GM12873 (cell line): ENCODE measurements around the gene XRCC1.

ENCODE experiments used
- TF ChIP-seq, protein P1 (sequence below): IDR thresholded peaks from 2 replicates; pipeline ENCODE4 v1.5.1; 2012; ENCODE audit warnings: low read depth, mild to moderate bottlenecking, moderate library complexity, low read length, control low read depth; ENCODE audit not compliant: insufficient read depth; ENCODE audit errors: missing control alignments

XRCC1 gene

DNA sequence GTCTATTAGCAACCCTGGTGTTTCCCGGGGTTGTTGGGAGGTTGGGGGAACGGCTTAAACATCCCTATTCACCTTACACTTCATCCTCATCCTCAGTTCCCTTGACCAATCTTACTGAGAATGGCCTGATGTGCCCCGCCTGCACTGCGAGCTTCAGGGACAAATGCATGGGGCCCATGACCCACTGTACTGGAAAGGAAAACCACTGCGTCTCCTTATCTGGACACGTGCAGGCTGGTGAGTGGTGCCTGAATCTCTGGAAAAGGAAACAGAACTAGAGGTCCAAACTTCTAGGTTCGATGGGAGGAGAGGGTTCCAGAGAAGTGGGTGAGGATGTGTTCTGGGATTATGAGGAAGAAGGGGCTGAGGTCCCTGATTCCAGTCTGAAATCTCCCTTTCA, 6.1 kb upstream of the XRCC1 start:
- TF ChIP-seq, protein P1, sequence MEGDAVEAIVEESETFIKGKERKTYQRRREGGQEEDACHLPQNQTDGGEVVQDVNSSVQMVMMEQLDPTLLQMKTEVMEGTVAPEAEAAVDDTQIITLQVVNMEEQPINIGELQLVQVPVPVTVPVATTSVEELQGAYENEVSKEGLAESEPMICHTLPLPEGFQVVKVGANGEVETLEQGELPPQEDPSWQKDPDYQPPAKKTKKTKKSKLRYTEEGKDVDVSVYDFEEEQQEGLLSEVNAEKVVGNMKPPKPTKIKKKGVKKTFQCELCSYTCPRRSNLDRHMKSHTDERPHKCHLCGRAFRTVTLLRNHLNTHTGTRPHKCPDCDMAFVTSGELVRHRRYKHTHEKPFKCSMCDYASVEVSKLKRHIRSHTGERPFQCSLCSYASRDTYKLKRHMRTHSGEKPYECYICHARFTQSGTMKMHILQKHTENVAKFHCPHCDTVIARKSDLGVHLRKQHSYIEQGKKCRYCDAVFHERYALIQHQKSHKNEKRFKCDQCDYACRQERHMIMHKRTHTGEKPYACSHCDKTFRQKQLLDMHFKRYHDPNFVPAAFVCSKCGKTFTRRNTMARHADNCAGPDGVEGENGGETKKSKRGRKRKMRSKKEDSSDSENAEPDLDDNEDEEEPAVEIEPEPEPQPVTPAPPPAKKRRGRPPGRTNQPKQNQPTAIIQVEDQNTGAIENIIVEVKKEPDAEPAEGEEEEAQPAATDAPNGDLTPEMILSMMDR = no peak

DNA sequence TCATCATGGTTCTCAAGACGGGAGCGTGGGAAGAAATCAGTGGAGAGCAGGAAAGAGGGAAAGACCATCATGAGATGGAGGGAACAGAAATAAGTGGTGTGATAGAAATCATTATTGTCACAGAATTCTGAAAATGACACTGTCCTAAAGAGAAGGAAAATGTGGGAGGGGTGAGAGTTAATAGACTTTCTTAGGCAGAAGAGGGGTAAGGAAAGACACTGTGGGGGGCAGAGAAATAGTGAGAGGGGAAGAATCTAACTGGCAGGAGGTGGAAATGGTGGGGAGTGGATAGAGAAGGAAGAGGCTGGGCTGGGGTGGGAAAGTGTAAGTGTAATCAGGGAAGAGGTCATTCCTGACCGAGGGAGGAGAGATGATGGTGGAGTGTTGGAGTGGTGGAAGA, 3.5 kb upstream of the XRCC1 start:
- TF ChIP-seq, protein P1 = no peak

DNA sequence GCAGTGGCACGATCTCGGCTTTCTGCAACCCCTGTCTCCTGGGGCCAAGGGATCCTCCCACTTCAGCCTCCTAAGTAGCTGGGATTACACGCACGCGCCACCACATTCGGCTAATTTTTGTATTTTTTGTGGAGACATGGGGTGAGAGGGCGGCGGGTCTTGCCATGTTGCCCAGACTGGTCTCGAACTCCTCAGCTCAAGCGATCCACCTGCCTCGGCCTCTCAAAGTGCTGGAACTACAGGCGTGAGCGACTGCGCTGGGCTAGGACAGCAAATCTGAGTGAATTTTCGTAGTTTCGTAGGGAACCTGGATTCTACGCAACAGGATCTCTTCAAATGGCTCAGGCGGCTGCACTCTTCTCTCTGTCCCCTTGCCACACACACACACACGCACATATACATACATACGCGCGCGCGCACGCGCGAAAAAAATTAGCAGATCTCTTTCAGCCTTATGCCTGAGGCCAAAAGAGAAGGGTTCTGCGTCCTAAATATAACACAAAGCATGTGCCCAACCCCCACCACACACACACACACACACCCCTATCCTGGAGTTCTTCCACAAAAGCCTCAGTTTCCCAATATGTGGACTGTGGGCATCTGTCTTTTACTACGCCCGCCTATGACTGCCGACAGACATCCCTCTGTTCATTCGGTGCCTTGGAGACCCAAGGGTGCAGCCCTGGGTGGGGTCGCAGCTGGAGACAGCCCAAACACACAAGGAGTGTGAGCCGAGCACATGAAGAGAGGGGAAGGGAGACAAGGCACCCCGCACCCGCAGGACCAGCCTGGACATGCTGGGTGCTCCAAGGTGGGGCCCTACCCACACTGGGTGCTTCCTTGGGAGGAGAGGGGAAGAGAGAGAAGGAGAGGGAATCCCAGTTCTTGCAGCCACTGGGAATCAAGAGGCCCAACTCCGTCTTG, 890 bp upstream of the XRCC1 start:
- TF ChIP-seq, protein P1 = no peak

GRCh38 chr19:43574424-43575155, 737 bp downstream of the XRCC1 start:
- TF ChIP-seq, protein P1 = no peak

DNA sequence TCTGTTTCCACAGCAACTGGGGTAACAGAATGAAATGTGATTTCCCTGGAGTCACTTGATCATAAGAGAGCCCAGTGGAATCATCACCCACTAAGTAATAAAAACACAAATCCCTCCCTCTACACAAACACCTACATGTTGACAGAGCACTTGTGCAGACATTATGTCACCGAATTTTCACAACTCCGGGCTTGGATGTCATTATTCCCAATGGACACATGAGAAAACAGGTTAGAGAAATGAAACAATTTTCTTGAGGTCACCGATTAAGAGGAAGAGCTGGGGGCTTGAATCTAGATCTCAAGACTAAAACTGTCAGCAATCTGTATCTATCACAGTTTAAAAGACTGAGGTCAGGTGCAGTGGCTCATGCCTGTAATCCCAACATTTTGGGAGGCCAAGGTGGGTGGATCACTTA, 3.1 kb downstream of the XRCC1 start:
- TF ChIP-seq, protein P1 = no peak

- TF ChIP-seq, protein P1 = no peak
Observed at GRCh38 chr19:43570174-43570791, 5.0 kb downstream of the XRCC1 start.

DNA sequence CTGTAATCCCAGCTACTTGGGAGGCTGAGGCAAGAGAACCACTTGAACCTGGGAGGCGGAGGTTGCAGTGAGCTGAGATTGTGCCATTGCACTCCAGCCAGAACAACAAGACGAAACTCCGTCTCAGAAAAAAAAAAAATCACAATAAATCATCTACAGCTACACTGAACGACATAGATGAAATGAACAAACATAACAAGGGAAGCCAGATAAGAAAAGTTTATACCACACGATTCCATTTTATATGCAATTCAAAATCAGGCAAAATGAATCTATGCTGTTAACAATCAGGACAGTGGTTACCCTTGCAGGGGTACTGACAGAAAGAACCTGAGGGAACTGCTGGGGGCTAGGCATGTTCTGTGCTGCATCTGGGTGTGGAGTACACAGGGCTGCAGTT, 5.7 kb downstream of the XRCC1 start:
- TF ChIP-seq, protein P1 = no peak
